ENCODE data around the gene KCNT2. TPM values are rescaled to one million over a fixed set of nuclear protein-coding genes. Genes with fewer than 3 reads are reported as not detected.

The KCNT2 gene
- polyA plus RNA-seq, 1 donor from 2014 or later = 21.4 TPM

GRCh38 chr1:196399713-196400112 lies 208.5 kb downstream of the KCNT2 start:
- no peak overlapping the region for H3K4me3 ChIP-seq (ENCODE audit: low read length)
- no peak overlapping the region for H2AFZ ChIP-seq (ENCODE audit: low read depth, low read length)
- H3K27ac ChIP-seq (ENCODE audit: low read length) = no peak overlapping the region
- H3K9me3 ChIP-seq (ENCODE audit: low read length) = no peaks in the 10 kb centered on the region
- H3F3A ChIP-seq (ENCODE audit: insufficient read depth, low read length, poor library complexity, severe bottlenecking) = no peaks in the 10 kb centered on the region
- H3K79me2 ChIP-seq (replicated peaks; ENCODE audit: insufficient read depth, low read length) = no peaks in the 10 kb centered on the region
- no peak overlapping the region for H3K9ac ChIP-seq (ENCODE audit: low read length)
- no peaks in the 10 kb centered on the region for H3K27me3 ChIP-seq (ENCODE audit: insufficient read depth, low read depth, low read length)
- H3K36me3 ChIP-seq (ENCODE audit: insufficient read depth, low read length) = no peaks in the 10 kb centered on the region
- H3K9me2 ChIP-seq (ENCODE audit: insufficient read depth, low read length) = no peaks in the 10 kb centered on the region
- TF ChIP-seq RAD21 (conservative IDR thresholded peaks at IDR 0.05) (no peak), TAF1 (IDR thresholded peaks at IDR 0.05; ENCODE audit: low read depth) (no peak), SMC3 (conservative IDR thresholded peaks at IDR 0.05; ENCODE audit: poor library complexity) (no peak), EZH2 (IDR thresholded peaks at IDR 0.05; ENCODE audit: borderline replicate concordance, insufficient read depth, low read length, poor library complexity, severe bottlenecking) (no peak), POLR2AphosphoS5 (IDR thresholded peaks at IDR 0.05) (no peak), MXI1 (conservative IDR thresholded peaks at IDR 0.05; ENCODE audit: poor library complexity, severe bottlenecking) (no peak), EP300 (conservative IDR thresholded peaks at IDR 0.05; ENCODE audit: poor library complexity, severe bottlenecking) (no peak)
- TF ChIP-seq, protein P1, sequence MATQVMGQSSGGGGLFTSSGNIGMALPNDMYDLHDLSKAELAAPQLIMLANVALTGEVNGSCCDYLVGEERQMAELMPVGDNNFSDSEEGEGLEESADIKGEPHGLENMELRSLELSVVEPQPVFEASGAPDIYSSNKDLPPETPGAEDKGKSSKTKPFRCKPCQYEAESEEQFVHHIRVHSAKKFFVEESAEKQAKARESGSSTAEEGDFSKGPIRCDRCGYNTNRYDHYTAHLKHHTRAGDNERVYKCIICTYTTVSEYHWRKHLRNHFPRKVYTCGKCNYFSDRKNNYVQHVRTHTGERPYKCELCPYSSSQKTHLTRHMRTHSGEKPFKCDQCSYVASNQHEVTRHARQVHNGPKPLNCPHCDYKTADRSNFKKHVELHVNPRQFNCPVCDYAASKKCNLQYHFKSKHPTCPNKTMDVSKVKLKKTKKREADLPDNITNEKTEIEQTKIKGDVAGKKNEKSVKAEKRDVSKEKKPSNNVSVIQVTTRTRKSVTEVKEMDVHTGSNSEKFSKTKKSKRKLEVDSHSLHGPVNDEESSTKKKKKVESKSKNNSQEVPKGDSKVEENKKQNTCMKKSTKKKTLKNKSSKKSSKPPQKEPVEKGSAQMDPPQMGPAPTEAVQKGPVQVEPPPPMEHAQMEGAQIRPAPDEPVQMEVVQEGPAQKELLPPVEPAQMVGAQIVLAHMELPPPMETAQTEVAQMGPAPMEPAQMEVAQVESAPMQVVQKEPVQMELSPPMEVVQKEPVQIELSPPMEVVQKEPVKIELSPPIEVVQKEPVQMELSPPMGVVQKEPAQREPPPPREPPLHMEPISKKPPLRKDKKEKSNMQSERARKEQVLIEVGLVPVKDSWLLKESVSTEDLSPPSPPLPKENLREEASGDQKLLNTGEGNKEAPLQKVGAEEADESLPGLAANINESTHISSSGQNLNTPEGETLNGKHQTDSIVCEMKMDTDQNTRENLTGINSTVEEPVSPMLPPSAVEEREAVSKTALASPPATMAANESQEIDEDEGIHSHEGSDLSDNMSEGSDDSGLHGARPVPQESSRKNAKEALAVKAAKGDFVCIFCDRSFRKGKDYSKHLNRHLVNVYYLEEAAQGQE (IDR thresholded peaks at IDR 0.05; ENCODE audit: borderline replicate concordance) = no peak
- TF ChIP-seq, protein P2, sequence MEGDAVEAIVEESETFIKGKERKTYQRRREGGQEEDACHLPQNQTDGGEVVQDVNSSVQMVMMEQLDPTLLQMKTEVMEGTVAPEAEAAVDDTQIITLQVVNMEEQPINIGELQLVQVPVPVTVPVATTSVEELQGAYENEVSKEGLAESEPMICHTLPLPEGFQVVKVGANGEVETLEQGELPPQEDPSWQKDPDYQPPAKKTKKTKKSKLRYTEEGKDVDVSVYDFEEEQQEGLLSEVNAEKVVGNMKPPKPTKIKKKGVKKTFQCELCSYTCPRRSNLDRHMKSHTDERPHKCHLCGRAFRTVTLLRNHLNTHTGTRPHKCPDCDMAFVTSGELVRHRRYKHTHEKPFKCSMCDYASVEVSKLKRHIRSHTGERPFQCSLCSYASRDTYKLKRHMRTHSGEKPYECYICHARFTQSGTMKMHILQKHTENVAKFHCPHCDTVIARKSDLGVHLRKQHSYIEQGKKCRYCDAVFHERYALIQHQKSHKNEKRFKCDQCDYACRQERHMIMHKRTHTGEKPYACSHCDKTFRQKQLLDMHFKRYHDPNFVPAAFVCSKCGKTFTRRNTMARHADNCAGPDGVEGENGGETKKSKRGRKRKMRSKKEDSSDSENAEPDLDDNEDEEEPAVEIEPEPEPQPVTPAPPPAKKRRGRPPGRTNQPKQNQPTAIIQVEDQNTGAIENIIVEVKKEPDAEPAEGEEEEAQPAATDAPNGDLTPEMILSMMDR (IDR thresholded peaks at IDR 0.05; ENCODE audit: poor library complexity, severe bottlenecking) = no peak
- no peak overlapping the region for H3K4me2 ChIP-seq (ENCODE audit: low read length)
- H4K20me1 ChIP-seq (ENCODE audit: insufficient read depth) = no peaks in the 10 kb centered on the region

GRCh38 chr1:196393742-196394141 lies 214.5 kb downstream of the KCNT2 start:
- Histone ChIP-seq H3K4me2 (ENCODE audit: low read length) (no peak overlapping the region), H3K9me2 (ENCODE audit: insufficient read depth, low read length) (no peaks in the 10 kb centered on the region), H3K27ac (ENCODE audit: low read length) (no peak overlapping the region), H3K9ac (ENCODE audit: low read length) (no peak overlapping the region), H4K20me1 (ENCODE audit: insufficient read depth) (no peaks in the 10 kb centered on the region), H3K79me2 (replicated peaks; ENCODE audit: insufficient read depth, low read length) (no peaks in the 10 kb centered on the region), H3F3A (ENCODE audit: insufficient read depth, low read length, poor library complexity, severe bottlenecking) (no peaks in the 10 kb centered on the region), H3K4me3 (ENCODE audit: low read length) (no peak overlapping the region), H3K9me3 (ENCODE audit: low read length) (no peaks in the 10 kb centered on the region), H2AFZ (ENCODE audit: low read depth, low read length) (no peak overlapping the region), H3K27me3 (ENCODE audit: insufficient read depth, low read depth, low read length) (no peaks in the 10 kb centered on the region), H3K36me3 (ENCODE audit: insufficient read depth, low read length) (no peaks in the 10 kb centered on the region)
- no peak for TF ChIP-seq RAD21 (conservative IDR thresholded peaks at IDR 0.05)
- no peak for TF ChIP-seq MXI1 (conservative IDR thresholded peaks at IDR 0.05; ENCODE audit: poor library complexity, severe bottlenecking)
- TF ChIP-seq, protein P2 (IDR thresholded peaks at IDR 0.05; ENCODE audit: poor library complexity, severe bottlenecking) = no peak
- TF ChIP-seq TAF1 (IDR thresholded peaks at IDR 0.05; ENCODE audit: low read depth) = no peak
- no peak for TF ChIP-seq SMC3 (conservative IDR thresholded peaks at IDR 0.05; ENCODE audit: poor library complexity)

All from neural cell (in vitro differentiated cells).